Measurements from ENCODE around the gene SPEN. TPM values are rescaled to one million over a fixed set of nuclear protein-coding genes. Genes with fewer than 3 reads are reported as not detected.
A peak's percentile ranks its signal among the peaks of the same experiment; 100 is the strongest.
"Not testable (repeated sequence)": the region's sequence is repeated elsewhere in the genome, so short reads cannot be mapped to it uniquely, and the experiment has no call there.

Gene SPEN
- total and polyA plus RNA-seq, 9 of the 15 experiments (the other 6 are each of a cell fraction or from before 2014, with no cell fraction given): 5.7 to 87.5 (median 27.2) TPM

DNA sequence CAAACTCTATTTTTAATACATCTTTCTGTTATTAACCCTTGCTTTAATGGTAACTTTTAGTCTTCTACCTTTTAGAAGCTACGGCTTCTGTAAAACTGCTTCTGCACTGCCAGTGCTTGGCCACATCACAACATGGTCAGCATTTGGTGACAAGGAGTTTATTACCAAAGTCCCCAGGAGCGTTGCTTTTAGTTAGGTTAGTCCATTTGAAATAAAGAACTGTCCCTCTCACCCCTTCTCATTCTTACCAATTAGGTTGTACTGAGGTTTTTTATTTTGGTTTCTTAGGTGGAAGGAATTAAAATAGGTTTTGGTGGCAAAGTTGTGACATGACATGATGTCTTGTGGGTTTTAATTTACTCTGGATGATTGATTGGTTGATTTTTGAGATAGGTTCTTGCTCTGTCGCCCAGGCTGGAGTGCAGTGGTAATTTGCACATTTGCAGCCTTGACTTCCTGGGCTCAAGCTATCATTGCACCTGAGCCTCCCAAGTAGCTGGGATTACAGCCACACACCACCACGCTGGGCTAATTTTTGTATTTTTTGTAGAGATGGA, 39.2 kb downstream of the SPEN start (continued):
- TF ChIP-seq, protein P1, sequence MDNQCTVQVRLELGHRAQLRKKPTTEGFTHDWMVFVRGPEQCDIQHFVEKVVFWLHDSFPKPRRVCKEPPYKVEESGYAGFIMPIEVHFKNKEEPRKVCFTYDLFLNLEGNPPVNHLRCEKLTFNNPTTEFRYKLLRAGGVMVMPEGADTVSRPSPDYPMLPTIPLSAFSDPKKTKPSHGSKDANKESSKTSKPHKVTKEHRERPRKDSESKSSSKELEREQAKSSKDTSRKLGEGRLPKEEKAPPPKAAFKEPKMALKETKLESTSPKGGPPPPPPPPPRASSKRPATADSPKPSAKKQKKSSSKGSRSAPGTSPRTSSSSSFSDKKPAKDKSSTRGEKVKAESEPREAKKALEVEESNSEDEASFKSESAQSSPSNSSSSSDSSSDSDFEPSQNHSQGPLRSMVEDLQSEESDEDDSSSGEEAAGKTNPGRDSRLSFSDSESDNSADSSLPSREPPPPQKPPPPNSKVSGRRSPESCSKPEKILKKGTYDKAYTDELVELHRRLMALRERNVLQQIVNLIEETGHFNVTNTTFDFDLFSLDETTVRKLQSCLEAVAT (IDR thresholded peaks at IDR 0.05): 0 out of 4 replicates have a peak, but pooled peaks of 1 of the 2 experiments have one; percentile 9
- peak; percentile 5 to 33; a peak in 3 of 4 replicates for TF ChIP-seq NRF1 (conservative IDR thresholded peaks at IDR 0.05 in 1 of 2, IDR thresholded peaks at IDR 0.05 in 1 of 2)
- TF ChIP-seq RBFOX2 (IDR thresholded peaks at IDR 0.05; ENCODE audit: low read depth, low read length): 0 out of 2 replicates have a peak, but pooled peaks have one; percentile 1
- TF ChIP-seq PHTF2 (CRISPR knock-in tag; IDR thresholded peaks at IDR 0.05): 0 out of 2 replicates have a peak, but pooled peaks have one; percentile 27
- TF ChIP-seq RBM34 (IDR thresholded peaks at IDR 0.05; ENCODE audit: borderline replicate concordance, insufficient read depth, low read length): no peak
- no peak for TF ChIP-seq SMAD1 (IDR thresholded peaks at IDR 0.05; ENCODE audit: low read depth, low read length, partially characterized antibody)
- TF ChIP-seq LCOR (CRISPR knock-in tag; IDR thresholded peaks at IDR 0.05): no peak

DNA sequence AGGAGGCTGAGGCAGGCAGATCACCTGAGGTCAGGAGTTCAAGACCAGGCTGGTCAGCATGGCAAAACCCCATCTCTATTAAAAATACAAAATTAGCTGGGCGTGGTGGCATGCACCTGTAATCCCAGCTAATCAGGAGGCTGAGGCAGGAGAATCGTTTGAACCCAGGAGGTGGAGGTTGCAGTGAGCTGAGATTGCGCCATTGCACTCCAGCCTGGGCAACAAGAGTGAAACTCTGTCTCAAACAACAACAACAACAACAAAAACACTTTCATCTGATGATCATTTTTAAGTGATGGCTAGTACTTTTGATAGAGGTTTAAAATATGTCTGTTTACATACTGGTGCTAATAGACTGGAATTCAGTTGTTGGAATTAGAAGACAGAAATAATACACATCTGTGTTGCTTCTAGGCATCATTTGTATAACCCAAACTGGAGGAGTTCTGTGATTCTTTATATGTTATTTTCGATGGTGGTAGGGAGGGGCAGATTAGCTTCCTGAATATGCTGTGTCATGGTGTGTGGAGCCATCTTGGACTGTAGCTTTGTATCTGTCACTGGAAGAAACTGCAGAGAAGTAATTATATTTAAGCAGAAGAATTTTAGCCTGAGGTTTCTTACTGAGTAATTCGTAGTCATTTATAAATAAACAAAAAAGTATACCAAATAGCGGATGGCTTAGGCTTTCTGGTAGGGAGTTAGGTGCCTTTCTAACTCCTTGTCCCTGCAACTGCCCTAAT, 45.5 kb downstream of the SPEN start:
- DNase-seq (ENCODE audit: extremely low read depth in 1 of 4, low spot score in 3 of 4) (peak; percentile 37 to 75 (median 55)), ATAC-seq (peak; percentile 87), FAIRE-seq (peak; percentile 78)
- peak overlapping the region in 1 of 2 experiments; percentile 40; a peak in 2 of 4 replicates for H3K9ac ChIP-seq (ENCODE audit: insufficient read depth in 1 of 2, low read depth in 2 of 2, low read length in 2 of 2)
- intact Hi-C loops (cut with micrococcal nuclease); H3K27me3 ChIP-seq (ENCODE audit: control insufficient read depth in 2 of 2, insufficient read depth in 2 of 2, low read length in 2 of 2); H4K20me1 ChIP-seq (replicated peaks; ENCODE audit: control insufficient read depth, insufficient read depth, low read length); H3K4me3 ChIP-seq; H3K9me1 ChIP-seq (ENCODE audit: control insufficient read depth, insufficient read depth, low read length); in situ Hi-C loops (cut with MboI); CTCF ChIA-PET (ENCODE audit: low intra/inter-chr PET ratio); H3K9me3 ChIP-seq (replicated peaks; ENCODE audit: control insufficient read depth, insufficient read depth, low read depth, low read length); TF ChIP-seq NR2C1 (IDR thresholded peaks at IDR 0.05): not testable (repeated sequence)
- H3K79me2 ChIP-seq (ENCODE audit: control insufficient read depth, insufficient read depth, low read length): peaks cover 100% of the 10 kb centered on the region
- peaks cover 10 to 24% of the 10 kb centered on the region in 2 experiments for H3K4me1 ChIP-seq (replicated peaks in 1 of 2; ENCODE audit: control insufficient read depth in 2 of 2, insufficient read depth in 2 of 2, low read length in 2 of 2)
- 35% methylated on average over 6 of the region's 6 CpGs for WGBS (ENCODE audit: insufficient coverage, low coverage, missing lambda C conversion rate)
- peak overlapping the region; percentile 79 for H3K27ac ChIP-seq (ENCODE audit: extremely low read depth, low read depth, low read length)
- POLR2A ChIA-PET: interaction anchor here (0.7 to 2.2 kb wide), 11 partner anchors 9 to 152 kb away, joined by 3 to 9 read pairs (median 4); partner anchors contain the start of gene SPEN
- BruUV-seq (replicated peaks): TSS peak; percentile 20
- peaks cover 48% of the 10 kb centered on the region for H3K36me3 ChIP-seq (ENCODE audit: control insufficient read depth, insufficient read depth, low read length)
- H3K4me2 ChIP-seq (ENCODE audit: insufficient read depth, low read length): peak overlapping the region; percentile 33; the same call in 1 of the 2 replicates
- H2AFZ ChIP-seq (ENCODE audit: low read depth, low read length): peak overlapping the region; percentile 37; the same call in 1 of the 2 replicates
- TF ChIP-seq NR2C1 (tag; IDR thresholded peaks at IDR 0.05) (peak; percentile 48; the same call in 1 of the 2 replicates), ZKSCAN8 (CRISPR knock-in tag; IDR thresholded peaks at IDR 0.05) (peak; percentile 50; the same call in 1 of the 2 replicates), DPF2 (IDR thresholded peaks at IDR 0.05) (peak; percentile 84; the same call in 1 of the 2 replicates), GATAD2B (IDR thresholded peaks at IDR 0.05; ENCODE audit: borderline replicate concordance) (peak; percentile 67; the same call in 1 of the 2 replicates), NFE2 (IDR thresholded peaks at IDR 0.05; ENCODE audit: low read depth) (peak; percentile 99), CSDE1 (IDR thresholded peaks at IDR 0.05) (peak in 1 of 2 experiments; percentile 49; a peak in 1 of 4 replicates), TEAD1 (CRISPR knock-in tag; IDR thresholded peaks at IDR 0.05) (peak in 1 of 2 experiments; percentile 43; a peak in 1 of 4 replicates), ZNF717 (CRISPR knock-in tag; IDR thresholded peaks at IDR 0.05) (0 out of 2 replicates have a peak, but pooled peaks have one; percentile 50), CEBPB (tag; IDR thresholded peaks at IDR 0.05) (peak; percentile 86), EHMT2 (IDR thresholded peaks at IDR 0.05) (peak; percentile 69; the same call in 1 of the 2 replicates), GTF2A2 (tag; IDR thresholded peaks at IDR 0.05) (peak; percentile 71; the same call in 1 of the 2 replicates), NCOR1 (IDR thresholded peaks at IDR 0.05) (peak; percentile 44), BRD9 (IDR thresholded peaks at IDR 0.05; ENCODE audit: low read depth, partially characterized antibody) (peak; percentile 27)

Measured in K562 (cell line).